HG02759 (cell line): Measurements from ENCODE around the gene IGDCC3.

Experiments
- ATAC-seq: cut with Tn5 transposase; IDR thresholded peaks from one replicate; pipeline ENCODE4 v1.9.1; 2021; ENCODE audit warnings: mild to moderate bottlenecking, moderate library complexity; ENCODE audit not compliant: unreplicated experiment

The IGDCC3 gene

GRCh38 chr15:65344914-65345275 is 32.9 kb downstream of the IGDCC3 start:
- ATAC-seq = no peak

- ATAC-seq = no peak
Observed at GRCh38 chr15:65344214-65344913, 33.4 kb downstream of the IGDCC3 start.

- no peak for ATAC-seq
Observed at GRCh38 chr15:65343374-65343981, 34.3 kb downstream of the IGDCC3 start.

DNA sequence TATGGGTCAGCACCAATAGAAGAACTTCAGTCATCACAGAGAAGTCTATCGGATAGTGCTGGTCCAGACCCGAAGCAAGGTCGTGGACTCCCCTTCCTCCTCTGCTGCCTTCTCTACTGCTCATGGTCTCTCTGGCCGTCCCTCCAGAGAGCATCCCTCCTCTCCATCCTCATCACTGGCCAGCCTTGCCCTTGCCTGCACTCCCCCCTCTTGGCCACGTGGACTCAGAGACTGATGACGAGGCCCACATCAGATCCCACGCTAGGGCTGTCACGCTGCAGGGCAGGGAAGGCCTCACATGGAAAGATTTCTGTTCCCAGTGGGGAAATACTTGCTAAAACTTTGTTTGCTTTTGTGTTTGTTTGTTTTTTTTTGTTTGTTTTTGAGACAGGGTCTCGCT is 35.3 kb downstream of the IGDCC3 start:
- no peak for ATAC-seq

DNA sequence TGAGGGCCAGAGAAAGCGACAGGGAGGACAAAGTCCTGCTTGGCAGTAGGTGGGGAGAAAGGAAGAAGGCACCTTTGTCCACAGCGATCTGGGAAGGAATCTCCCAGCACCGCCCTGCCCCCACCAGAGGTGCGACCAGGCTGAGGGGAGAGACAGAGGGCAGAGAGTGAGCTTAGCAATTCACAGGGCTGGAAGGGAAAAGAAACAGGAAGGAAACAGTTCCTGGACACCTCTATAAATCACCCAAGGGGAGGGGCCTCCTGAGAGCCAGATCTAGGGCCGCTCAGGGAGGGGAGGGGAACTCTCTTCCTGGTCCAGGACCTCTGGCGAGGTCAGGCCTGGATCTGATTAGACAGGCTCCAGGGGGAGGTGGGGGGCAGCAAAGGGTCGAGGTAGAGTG is 37.9 kb downstream of the IGDCC3 start:
- no peak for ATAC-seq

DNA sequence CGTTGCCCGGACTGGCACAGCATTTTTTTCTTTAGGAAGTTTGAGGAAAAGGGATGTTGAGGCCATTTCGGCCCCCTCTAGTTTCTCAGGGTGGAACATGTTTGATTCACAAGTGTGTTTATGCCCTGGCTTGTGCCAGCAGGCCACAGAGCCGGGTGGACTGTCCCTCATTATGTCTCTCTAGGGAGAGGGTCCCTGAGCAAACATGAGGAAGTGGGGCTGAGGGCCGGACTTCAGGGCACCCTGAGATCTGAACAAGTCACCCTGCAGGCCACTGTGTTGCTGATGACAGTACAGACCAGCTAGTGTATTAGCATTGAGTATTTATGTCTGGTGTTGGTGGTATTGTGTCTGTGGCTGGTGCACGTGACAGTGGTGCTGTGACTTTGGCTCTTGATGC is 38.4 kb downstream of the IGDCC3 start:
- no peak for ATAC-seq

- ATAC-seq = no peak
Observed at GRCh38 chr15:65338823-65339222, 39.0 kb downstream of the IGDCC3 start.

DNA sequence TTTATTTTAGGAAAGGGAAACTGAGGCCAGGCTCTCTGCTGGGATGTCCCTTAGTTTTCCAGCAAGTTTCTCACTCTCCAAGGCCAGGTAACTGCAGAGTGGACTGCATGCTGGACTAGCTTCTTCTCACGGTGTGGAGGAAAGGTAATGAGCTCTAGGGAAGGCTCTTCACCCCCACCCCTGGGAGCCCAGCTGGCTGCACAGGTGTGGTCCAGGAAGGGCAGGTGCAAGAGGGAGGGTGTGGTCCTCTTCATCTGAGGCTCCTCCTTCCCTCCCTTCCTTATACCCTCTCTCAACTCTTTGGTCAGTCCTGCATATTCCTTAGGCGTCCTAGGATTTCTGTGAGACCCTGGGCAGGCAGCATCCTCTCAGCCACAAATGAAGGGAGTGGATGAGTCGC is 39.4 kb downstream of the IGDCC3 start:
- no peak for ATAC-seq

- no peak for ATAC-seq
Observed at GRCh38 chr15:65337436-65338070, 40.2 kb downstream of the IGDCC3 start.

- no peak for ATAC-seq
Observed at GRCh38 chr15:65336493-65337435, 41.0 kb downstream of the IGDCC3 start.

GRCh38 chr15:65335278-65336055 is 42.3 kb downstream of the IGDCC3 start:
- no peak for ATAC-seq

DNA sequence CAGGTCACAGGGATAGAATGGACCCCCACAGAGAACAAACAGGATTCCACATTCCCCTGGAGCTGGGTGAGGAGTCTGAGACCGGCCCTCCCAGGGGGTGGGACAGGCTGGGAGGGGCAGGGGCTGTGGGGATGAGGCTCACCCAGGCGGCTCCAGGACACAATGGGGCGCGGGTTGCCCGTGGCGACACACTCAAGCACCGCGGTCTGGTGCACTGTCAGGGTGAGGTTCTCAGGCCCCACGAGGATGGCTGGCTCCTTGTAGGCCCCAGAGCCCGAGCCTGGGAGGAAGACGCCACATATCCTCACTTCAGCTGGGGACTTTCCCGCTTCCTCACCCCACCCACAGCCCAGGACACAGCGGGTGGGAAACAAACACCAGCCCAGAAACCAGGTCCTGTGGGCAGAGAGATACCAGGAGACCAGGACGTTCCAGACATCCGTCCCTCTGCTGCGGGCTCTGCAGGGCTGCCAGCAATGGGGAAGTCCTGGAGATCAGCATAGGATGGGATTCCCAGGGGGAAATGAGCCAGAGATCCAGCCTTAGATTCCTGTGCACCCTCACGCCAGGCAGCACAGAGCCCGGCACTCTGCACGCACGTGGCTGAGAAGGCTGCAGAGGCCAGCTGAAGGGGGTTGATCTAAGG is 43.1 kb downstream of the IGDCC3 start:
- ATAC-seq = no peak

GRCh38 chr15:65333856-65334255 is 43.9 kb downstream of the IGDCC3 start:
- ATAC-seq = no peak

DNA sequence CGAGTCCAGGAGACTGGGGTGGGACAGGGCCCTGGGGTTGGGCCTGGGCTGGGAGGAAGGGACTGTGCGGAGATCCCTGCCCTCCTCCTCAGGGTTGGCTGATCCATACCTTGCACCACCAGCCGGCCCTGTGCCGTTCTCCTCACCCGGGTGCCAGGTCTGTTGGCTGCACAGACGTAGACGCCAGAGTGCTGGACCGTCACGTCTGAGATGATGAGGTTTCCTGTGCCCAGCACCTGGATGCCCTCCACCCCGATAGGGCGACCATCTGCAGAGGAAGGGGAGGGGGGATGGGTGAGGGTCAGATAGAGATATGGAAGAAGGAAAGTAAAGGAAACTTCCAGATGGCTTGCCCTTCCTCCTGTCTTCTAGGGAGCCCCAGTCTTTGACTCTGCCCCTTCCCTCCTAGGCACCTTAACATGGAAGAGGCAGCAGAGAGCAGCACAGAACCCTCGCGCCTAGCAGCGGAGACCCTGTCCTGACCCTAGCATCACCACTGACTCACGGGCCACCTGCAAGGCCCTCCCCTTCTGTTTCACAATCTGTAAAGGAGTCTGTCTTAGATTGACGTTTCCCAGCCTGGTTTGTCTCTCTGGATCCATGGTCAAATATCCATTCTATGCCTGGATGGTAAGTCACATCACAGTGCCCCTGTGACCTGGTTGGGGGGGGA is 44.5 kb downstream of the IGDCC3 start:
- ATAC-seq = no peak

DNA sequence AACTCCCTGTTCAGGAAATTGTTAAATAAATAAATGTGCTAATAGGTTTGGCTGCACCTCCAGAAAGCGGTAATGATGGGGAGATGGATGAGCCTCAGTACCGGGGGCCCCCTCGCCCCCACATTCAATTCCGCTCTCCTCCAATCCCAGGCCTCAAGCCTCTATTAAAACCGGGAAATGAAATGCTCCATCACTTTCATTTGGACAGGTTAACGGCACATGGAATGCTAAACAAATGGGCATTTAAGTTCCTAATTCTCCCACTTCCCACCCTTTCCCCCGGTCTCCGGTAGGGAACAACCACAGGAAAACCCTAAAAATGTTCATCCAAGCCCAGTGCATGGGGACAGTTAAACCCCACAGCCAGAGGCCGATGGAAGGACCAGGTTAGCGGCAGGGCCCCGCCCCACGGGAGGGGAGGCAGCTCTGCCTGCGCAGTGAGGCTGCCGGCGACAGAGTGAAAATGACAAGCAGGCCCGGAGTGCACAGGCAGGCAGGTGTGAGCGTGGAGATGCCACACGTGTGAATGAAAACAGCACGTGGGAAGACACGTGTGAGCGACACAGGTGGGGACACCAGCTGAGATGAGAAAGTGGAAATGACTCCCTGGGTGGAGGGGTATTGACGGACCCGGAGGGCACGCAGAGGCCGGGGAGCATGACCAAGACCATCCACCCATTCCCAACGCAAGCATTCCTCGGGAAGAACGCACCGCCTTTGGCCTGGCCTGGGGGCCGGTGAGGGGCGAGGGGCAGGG is 45.2 kb downstream of the IGDCC3 start:
- ATAC-seq = no peak

DNA sequence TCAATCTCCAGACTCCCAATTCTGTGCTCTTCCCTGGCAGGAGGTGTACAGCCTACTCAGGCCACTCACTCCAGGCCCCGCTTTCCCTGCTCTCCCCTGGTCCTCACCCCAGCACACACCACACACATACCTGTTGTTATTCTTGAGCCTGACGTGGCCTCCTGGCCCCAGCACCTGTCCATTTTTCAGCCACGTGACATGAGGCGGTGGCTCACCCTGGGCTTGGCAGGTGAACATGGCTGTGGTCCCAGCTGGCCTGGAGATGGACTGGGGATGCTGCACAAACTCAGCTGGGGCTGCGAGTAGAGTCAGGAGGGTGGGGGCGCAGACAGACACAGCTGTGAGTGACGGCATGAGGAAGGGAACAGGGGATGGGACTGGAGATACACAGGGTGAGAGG is 46.0 kb downstream of the IGDCC3 start:
- no peak for ATAC-seq

GRCh38 chr15:65330934-65331645 is 46.7 kb downstream of the IGDCC3 start:
- no peak for ATAC-seq
